Germinal center (tissue), 1 donor: ENCODE measurements around the gene DNLZ.
"Not testable (repeated sequence)": the region's sequence is repeated elsewhere in the genome, so short reads cannot be mapped to it uniquely, and the experiment has no call there.

Experiments
- DNase-seq: peaks from one replicate; pipeline ENCODE4 v3.0.0; 2012; ENCODE audit warnings: mixed read lengths, low spot score

Gene DNLZ

GRCh38 chr9:136363106-136363948 is at the start of gene DNLZ:
Gene DNLZ (minus strand): TSS chr9:136363744. CDS start chr9:136363714, 30 bp downstream.
- peak; percentile 99 for DNase-seq

- DNase-seq, result no peak
These were observed 49.4 kb upstream of the DNLZ start for GRCh38 chr9:136412962-136413361.

- DNase-seq, result no peak
These were observed 47.8 kb upstream of the DNLZ start for GRCh38 chr9:136411378-136411777.

- peak; percentile 96 for DNase-seq
These were observed 47.1 kb upstream of the DNLZ start, which contains the start of the genes ENTR1 and PMPCA for GRCh38 chr9:136410500-136411287. Gene ENTR1 (minus strand): TSS chr9:136410614. CDS start chr9:136410397, 217 bp downstream. Gene PMPCA (plus strand): TSS chr9:136410658. CDS start chr9:136410669, 11 bp downstream.

GRCh38 chr9:136409557-136410455 is 46.3 kb upstream of the DNLZ start:
- DNase-seq, result peak; percentile 54

- no peak for DNase-seq
These were observed 44.4 kb upstream of the DNLZ start for GRCh38 chr9:136407911-136408310.

GRCh38 chr9:136407061-136407460 is 43.5 kb upstream of the DNLZ start:
- DNase-seq, result not testable (repeated sequence)

- not testable (repeated sequence) for DNase-seq
These were observed 42.4 kb upstream of the DNLZ start for GRCh38 chr9:136405904-136406303.

GRCh38 chr9:136405481-136405880 is 41.9 kb upstream of the DNLZ start:
- no peak for DNase-seq

- no peak for DNase-seq
These were observed 41.2 kb upstream of the DNLZ start for GRCh38 chr9:136404801-136405136.

GRCh38 chr9:136403915-136404800 is 40.6 kb upstream of the DNLZ start:
- DNase-seq, result no peak

- DNase-seq, result peak; percentile 32
These were observed 40.0 kb upstream of the DNLZ start for GRCh38 chr9:136403538-136403914.

GRCh38 chr9:136402067-136402466 is 38.5 kb upstream of the DNLZ start:
- DNase-seq, result no peak

- DNase-seq, result no peak
These were observed 37.8 kb upstream of the DNLZ start for GRCh38 chr9:136401173-136401922.

- DNase-seq, result peak; percentile 92
These were observed 36.7 kb upstream of the DNLZ start, which contains the start of gene SNAPC4 for GRCh38 chr9:136400038-136400834. Gene SNAPC4 (minus strand): TSS chr9:136400170. CDS start chr9:136398428, 1,742 bp downstream.

- peak; percentile 46 for DNase-seq
These were observed 35.9 kb upstream of the DNLZ start for GRCh38 chr9:136399176-136400037.

- no peak for DNase-seq
These were observed 34.7 kb upstream of the DNLZ start for GRCh38 chr9:136398286-136398685.

GRCh38 chr9:136397643-136398042 is 34.1 kb upstream of the DNLZ start:
- DNase-seq, result no peak
